Mesodermal cell (in vitro differentiated cells): ENCODE data around the gene HOXD3.

Experiments
- H3K27ac ChIP-seq: 2 replicates; pipeline ENCODE4 v1.7.0; 2013; ENCODE audit warnings: mild to moderate bottlenecking, low read depth, low read length, moderate library complexity; ENCODE audit not compliant: severe bottlenecking
- H3K36me3 ChIP-seq: 2 replicates; pipeline ENCODE4 v1.7.1; 2013; ENCODE audit warnings: mild to moderate bottlenecking, low read length, moderate library complexity; ENCODE audit not compliant: control insufficient read depth, insufficient read depth
- H3K4me1 ChIP-seq: one replicate; pipeline ENCODE4 v1.7.1; 2013; ENCODE audit warnings: mild to moderate bottlenecking, low read length; ENCODE audit not compliant: insufficient read depth, control insufficient read depth, poor library complexity, severe bottlenecking
- H3K4me3 ChIP-seq: 2 replicates; pipeline ENCODE4 v1.7.0; 2013; ENCODE audit warnings: low read length, control low read depth, mild to moderate bottlenecking; ENCODE audit not compliant: insufficient read depth, poor library complexity, severe bottlenecking; ENCODE audit errors: extremely low read depth
- H3K9me3 ChIP-seq: 2 replicates; pipeline ENCODE4 v1.7.1; 2013; ENCODE audit warnings: mild to moderate bottlenecking, low read length, moderate library complexity; ENCODE audit not compliant: control insufficient read depth
- WGBS, 2 experiments: methylation state at CpG; one replicate each; pipeline ENCODE4 v1.1.5; 2013; ENCODE audit warnings: missing lambda C conversion rate in 2 of 2; ENCODE audit not compliant: insufficient coverage in 2 of 2; 5-methylcytosine and 5-hydroxymethylcytosine counted together

The HOXD3 gene

GRCh38 chr2:176213406-176213805 lies 56.3 kb downstream of the HOXD3 start:
- H3K27ac ChIP-seq = no peak overlapping the region
- no peaks in the 10 kb centered on the region for H3K9me3 ChIP-seq
- no peak overlapping the region for H3K4me3 ChIP-seq
- no peaks in the 10 kb centered on the region for H3K36me3 ChIP-seq
- H3K4me1 ChIP-seq = no peaks in the 10 kb centered on the region
- 100% methylated on average over 1 of the region's 1 CpG; no CpG with 5 or more reads in 1 of the 2 experiments for WGBS, 2 experiments
